Caco-2 (cell line): ENCODE measurements around the gene KRT6C. TPM values are rescaled to one million over a fixed set of nuclear protein-coding genes. Genes with fewer than 3 reads are reported as not detected.

Source experiments
- BruUV-seq: library from RNA; stranded (reverse); fragments of 400-500 nt; replicated peaks from 2 replicates; lab custom pipeline; 2021; lab: Mats Ljungman, UMichigan
- CTCF ChIA-PET: fragments of 300-600 bp; sonication (Branson Sonifier 250); formaldehyde crosslinking; loops from one replicate; lab custom pipeline; 2022; ENCODE audit warnings: antibody characterized with exemption; lab: Charles Lee
- POLR2A ChIA-PET: fragments of 300-600 bp; sonication (Branson Sonifier 250); formaldehyde crosslinking; loops from one replicate; lab custom pipeline; 2022; ENCODE audit warnings: antibody characterized with exemption; lab: Charles Lee
- DNase-seq, 2 experiments: peaks; one replicate each; pipeline versions ENCODE4 v3.0.0 to v3.0.0-alpha.2; 2020 to 2022
- H3K27me3 ChIP-seq: replicated peaks from 2 replicates; pipeline ENCODE4 v1.6.0; 2011; ENCODE audit warnings: low read length; ENCODE audit not compliant: control insufficient read depth, insufficient read depth
- H3K36me3 ChIP-seq: 2 replicates; pipeline ENCODE4 v1.5.1; 2011; ENCODE audit warnings: low read length; ENCODE audit not compliant: control insufficient read depth, insufficient read depth
- H3K4me1 ChIP-seq: fragments of 250-450 bp; sonication (Bioruptor Pico); 2 replicates; pipeline ENCODE4 v1.5.1; 2020; ENCODE audit warnings: mild to moderate bottlenecking
- H3K4me3 ChIP-seq: 2 replicates; pipeline ENCODE4 v1.5.1; 2011; ENCODE audit warnings: low read depth, mild to moderate bottlenecking, control low read depth, low read length
- H3K9me3 ChIP-seq: fragments of 250-450 bp; sonication (Bioruptor Pico); 2 replicates; pipeline ENCODE4 v1.5.1; 2020; ENCODE audit warnings: mild to moderate bottlenecking, moderate library complexity
- H3K27ac Mint-ChIP-seq: one replicate; pipeline ENCODE4 v1.8.0; 2022; ENCODE audit warnings: mixed read lengths; ENCODE audit not compliant: unreplicated experiment
- H3K27me3 Mint-ChIP-seq: one replicate; pipeline ENCODE4 v1.8.0; 2022; ENCODE audit warnings: mixed read lengths; ENCODE audit not compliant: insufficient read depth, unreplicated experiment
- H3K36me3 Mint-ChIP-seq: one replicate; pipeline ENCODE4 v1.8.0; 2022; ENCODE audit warnings: mild to moderate bottlenecking, mixed read lengths; ENCODE audit not compliant: insufficient read depth, unreplicated experiment
- H3K4me1 Mint-ChIP-seq: one replicate; pipeline ENCODE4 v1.8.0; 2022; ENCODE audit warnings: low read depth, mixed read lengths; ENCODE audit not compliant: unreplicated experiment
- H3K4me3 Mint-ChIP-seq: one replicate; pipeline ENCODE4 v1.8.0; 2022; ENCODE audit warnings: mild to moderate bottlenecking, moderate library complexity, mixed read lengths; ENCODE audit not compliant: unreplicated experiment
- H3K9me3 Mint-ChIP-seq: one replicate; pipeline ENCODE4 v1.8.0; 2022; ENCODE audit warnings: mixed read lengths; ENCODE audit not compliant: unreplicated experiment
- CTCF ChIP-seq, 2 experiments: fragments of 200-600 bp in 1 of 2; IDR thresholded peaks; 1 replicate in 1 of 2; 2 replicates in 1 of 2; pipeline versions ENCODE4 v1.5.1 to v1.8.0; 2011 to 2022; ENCODE audit warnings: antibody characterized with exemption in 1 of 2, control low read depth in 1 of 2, inconsistent platforms in 1 of 2, low read depth in 1 of 2, low read length in 1 of 2, mild to moderate bottlenecking in 1 of 2, moderate library complexity in 1 of 2; ENCODE audit not compliant: insufficient read depth in 1 of 2, severe bottlenecking in 1 of 2, unreplicated experiment in 1 of 2
- intact Hi-C: fragments of 100-400 bp; cut with micrococcal nuclease; formaldehyde crosslinking; loops from one replicate; pipeline ENCODE4 v1.10.0; 2022; ENCODE audit not compliant: unreplicated experiment
- total RNA-seq: library from RNA; stranded (reverse); gene quantifications from 2 replicates; pipeline ENCODE4 v1.2.3, GENCODE V29; 2022

KRT6C gene
- total RNA-seq, 1 experiment from 2014 or later, result not detected

GRCh38 chr12:52419656-52420055, 53.9 kb downstream of the KRT6C start:
- no peak overlapping the region for H3K4me3 ChIP-seq
- H3K4me1 ChIP-seq, result peaks cover 2% of the 10 kb centered on the region; the same call in 1 of the 2 replicates
- BruUV-seq, result no TSS peak
- CTCF ChIA-PET, result no interaction called here
- H3K9me3 Mint-ChIP-seq, result no peaks in the 10 kb centered on the region
- no peak for TF ChIP-seq CTCF (IDR thresholded peaks at IDR 0.05; ENCODE audit: insufficient read depth in 1 of 2, low read depth in 1 of 2, low read length in 1 of 2, severe bottlenecking in 1 of 2, unreplicated experiment in 1 of 2)
- POLR2A ChIA-PET, result no interaction called here
- no peaks in the 10 kb centered on the region for H3K36me3 Mint-ChIP-seq
- no peaks in the 10 kb centered on the region for H3K36me3 ChIP-seq
- no peaks in the 10 kb centered on the region for H3K9me3 ChIP-seq
- intact Hi-C loops, result no loop called here
- no peaks in the 10 kb centered on the region for H3K27me3 Mint-ChIP-seq
- no peak for DNase-seq
- H3K27me3 ChIP-seq, result no peaks in the 10 kb centered on the region
- no peak overlapping the region for H3K4me3 Mint-ChIP-seq
- H3K27ac Mint-ChIP-seq, result no peak overlapping the region
- peaks cover 5% of the 10 kb centered on the region for H3K4me1 Mint-ChIP-seq

GRCh38 chr12:52418576-52419110, 55.0 kb downstream of the KRT6C start:
- DNase-seq, result no peak
- Mint-ChIP-seq H3K9me3 (no peaks in the 10 kb centered on the region), H3K36me3 (no peaks in the 10 kb centered on the region), H3K27ac (no peak overlapping the region), H3K4me3 (no peak overlapping the region), H3K27me3 (no peaks in the 10 kb centered on the region), H3K4me1 (peaks cover 5% of the 10 kb centered on the region)
- no peak overlapping the region for H3K4me3 ChIP-seq
- ChIA-PET POLR2A (no interaction called here), CTCF (no interaction called here)
- H3K9me3 ChIP-seq, result no peaks in the 10 kb centered on the region
- TF ChIP-seq CTCF (IDR thresholded peaks at IDR 0.05; ENCODE audit: insufficient read depth in 1 of 2, low read depth in 1 of 2, low read length in 1 of 2, severe bottlenecking in 1 of 2, unreplicated experiment in 1 of 2), result no peak
- H3K4me1 ChIP-seq, result no peaks in the 10 kb centered on the region
- intact Hi-C loops, result no loop called here
- no TSS peak for BruUV-seq
- H3K36me3 ChIP-seq, result no peaks in the 10 kb centered on the region
- no peaks in the 10 kb centered on the region for H3K27me3 ChIP-seq

Other genes with a start within 250 kb of the KRT6C start
- gene KRT7, start 240.6 kb downstream of the KRT6C start, total RNA-seq, result 13.9 and 19.9 TPM in 2 replicates
- gene KRT86, start 199.2 kb downstream of the KRT6C start, total RNA-seq, result not detected in 2 replicates
- 0.28 and 0.45 TPM in 2 replicates for gene KRT81, start 182.3 kb downstream of the KRT6C start, total RNA-seq
- not detected in 2 replicates for gene KRT83, start 152.4 kb downstream of the KRT6C start, total RNA-seq
- gene KRT85, start 106.3 kb downstream of the KRT6C start, total RNA-seq, result not detected in 2 replicates
- gene KRT84, start 88.2 kb downstream of the KRT6C start, total RNA-seq, result not detected in 2 replicates
- not detected in 2 replicates for gene KRT82, start 67.5 kb downstream of the KRT6C start, total RNA-seq
- not detected in 2 replicates for gene KRT75, start 39.4 kb downstream of the KRT6C start, total RNA-seq
- not detected in 2 replicates for gene KRT6B, start 21.7 kb downstream of the KRT6C start, total RNA-seq
- gene KRT6A, start 19.5 kb upstream of the KRT6C start, total RNA-seq, result 0.14 TPM in 1 of 2 replicates, not detected in the other
- gene KRT5, start 46.6 kb upstream of the KRT6C start, total RNA-seq, result 0.50 and 0.91 TPM in 2 replicates
- 1.2 and 1.5 TPM in 2 replicates for gene KRT71, start 79.3 kb upstream of the KRT6C start, total RNA-seq
- gene KRT74, start 100.0 kb upstream of the KRT6C start, total RNA-seq, result not detected in 2 replicates
- gene KRT72, start 127.7 kb upstream of the KRT6C start, total RNA-seq, result not detected in 2 replicates
- not detected in 2 replicates for gene KRT73, start 144.8 kb upstream of the KRT6C start, total RNA-seq
- not detected in 2 replicates for gene KRT2, start 178.4 kb upstream of the KRT6C start, total RNA-seq
- gene KRT1, start 206.6 kb upstream of the KRT6C start, total RNA-seq, result 0.20 TPM in 1 of 2 replicates, not detected in the other
- gene KRT77, start 229.7 kb upstream of the KRT6C start, total RNA-seq, result not detected in 2 replicates